HCT116 (cell line): ENCODE results near the gene ZNF646.

Experiments used
- ATF3 ChIP-seq: IDR thresholded peaks from 2 replicates; pipeline ENCODE4 v1.6.1; 2012
- CEBPB ChIP-seq: IDR thresholded peaks from 2 replicates; pipeline ENCODE4 v1.6.1; 2012; ENCODE audit warnings: low read depth
- CTCF ChIP-seq, 3 experiments: fragments of 200-600 bp in 1 of 3; sonication (generic) in 1 of 3; IDR thresholded peaks in 2 of 3; conservative IDR thresholded peaks in 1 of 3; 2 replicates each; pipeline ENCODE4 v1.5.1; 2012 to 2017; ENCODE audit warnings: low read depth in 2 of 3, low read length in 2 of 3, antibody characterized with exemption in 1 of 3, borderline replicate concordance in 1 of 3, control low read depth in 1 of 3, mild to moderate bottlenecking in 1 of 3, mixed read lengths in 1 of 3, mixed run types in 1 of 3, moderate library complexity in 1 of 3; ENCODE audit not compliant: insufficient read depth in 1 of 3
- EZH2 ChIP-seq: fragments of 200-600 bp; sonication (generic); IDR thresholded peaks from 2 replicates; pipeline ENCODE4 v1.6.1; 2017; ENCODE audit warnings: antibody characterized with exemption, mixed run types
- POLR2A ChIP-seq: IDR thresholded peaks from 2 replicates; pipeline ENCODE4 v1.7.0; 2011; ENCODE audit warnings: borderline replicate concordance; ENCODE audit not compliant: insufficient read depth, insufficient read length; ENCODE audit errors: extremely low read depth
- POLR2AphosphoS5 ChIP-seq: IDR thresholded peaks from 2 replicates; pipeline ENCODE4 v1.6.1; 2011; ENCODE audit warnings: mild to moderate bottlenecking, low read depth, low read length, moderate library complexity
- RAD21 ChIP-seq: IDR thresholded peaks from 2 replicates; pipeline ENCODE4 v1.6.1; 2012; ENCODE audit warnings: low read depth, mild to moderate bottlenecking
- SP1 ChIP-seq: IDR thresholded peaks from 2 replicates; pipeline ENCODE4 v1.6.1; 2012; ENCODE audit warnings: low read depth
- ZBTB33 ChIP-seq: IDR thresholded peaks from 2 replicates; pipeline ENCODE4 v1.6.1; 2011; ENCODE audit warnings: mild to moderate bottlenecking, low read length, moderate library complexity; ENCODE audit not compliant: insufficient replicate concordance; ENCODE audit errors: extremely low read depth

GRCh38 chr16:31129568-31130335, 55.5 kb downstream of the ZNF646 start:
- no peak for TF ChIP-seq CTCF (IDR thresholded peaks at IDR 0.05 in 2 of 3, conservative IDR thresholded peaks at IDR 0.05 in 1 of 3; ENCODE audit: borderline replicate concordance in 1 of 3, insufficient read depth in 1 of 3, low read depth in 2 of 3, low read length in 2 of 3)
- no peak for TF ChIP-seq POLR2A
- no peak for TF ChIP-seq RAD21
- TF ChIP-seq POLR2AphosphoS5: no peak
- no peak for TF ChIP-seq CEBPB
- TF ChIP-seq EZH2: no peak
- TF ChIP-seq ATF3: no peak
- TF ChIP-seq ZBTB33: no peak
- no peak for TF ChIP-seq SP1
